A673 (cell line): Measurements from ENCODE around the gene PHAF1.

Experiments
- CTCF ChIP-seq: fragments of 300-800, 200-600 bp; sonication (generic); conservative IDR thresholded peaks from 2 replicates; pipeline ENCODE4 v1.5.1; 2017; ENCODE audit warnings: low read depth, mild to moderate bottlenecking, antibody characterized with exemption, low read length, moderate library complexity, mixed read lengths
- EZH2 ChIP-seq: fragments of 200-600 bp; sonication (generic); IDR thresholded peaks from 2 replicates; pipeline ENCODE4 v1.6.1; 2017; ENCODE audit warnings: borderline replicate concordance, low read depth, mild to moderate bottlenecking, mixed read lengths, antibody characterized with exemption, low read length; ENCODE audit not compliant: poor library complexity, severe bottlenecking

GRCh38 chr16:67155295-67156142, 45.8 kb downstream of the PHAF1 start:
- TF ChIP-seq EZH2 (no peak), CTCF (peak; percentile 75)
